Measurements from ENCODE around the gene PGA5.

GRCh38 chr11:61256710-61257482 is 15.9 kb downstream of the PGA5 start:
- TF ChIP-seq CTCF (IDR thresholded peaks at IDR 0.05; ENCODE audit: insufficient read depth, low read length, poor library complexity, severe bottlenecking) (no peak), EZH2phosphoT487 (conservative IDR thresholded peaks at IDR 0.05; ENCODE audit: low read length) (no peak)

Data from SU-DHL-6 (cell line).